ENCODE measurements around the gene PSMD11.

PSMD11 gene

DNA sequence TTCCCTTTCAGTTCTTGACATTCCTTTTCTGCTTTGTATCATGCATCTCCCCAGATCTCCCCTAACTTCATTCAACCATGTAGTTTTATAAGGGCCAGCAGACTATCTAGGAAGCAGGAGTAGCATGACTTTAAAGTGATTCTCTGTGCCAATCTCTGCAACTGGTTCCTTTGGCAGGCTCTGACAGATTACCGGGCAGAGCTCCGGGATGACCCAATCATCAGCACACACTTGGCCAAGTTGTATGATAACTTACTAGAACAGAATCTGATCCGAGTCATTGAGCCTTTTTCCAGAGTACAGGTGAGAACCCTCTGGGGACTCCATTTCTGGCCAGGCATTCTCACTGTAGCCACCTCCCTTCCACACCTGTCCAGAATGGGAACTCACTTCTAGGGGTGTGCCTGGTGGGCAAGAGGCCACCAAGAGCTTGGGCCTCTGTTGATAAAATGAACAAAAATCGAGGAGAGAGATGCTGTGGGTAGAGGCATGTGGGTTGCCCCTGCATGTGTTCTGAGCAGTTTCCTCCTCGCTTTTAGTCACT lies 34.8 kb downstream of the PSMD11 start:
- ATAC-seq (ENCODE audit: low read depth): no peak
- Mint-ChIP-seq H3K27ac (peak overlapping the region; percentile 14), H3K27me3 (no peaks in the 10 kb centered on the region), H3K9me3 (no peaks in the 10 kb centered on the region), H3K4me1 (peaks cover 1% of the 10 kb centered on the region), H3K4me3 (no peak overlapping the region), H3K36me3 (peaks cover 38% of the 10 kb centered on the region)
- DNase-seq (ENCODE audit: low spot score in 2 of 2): no peak

DNA sequence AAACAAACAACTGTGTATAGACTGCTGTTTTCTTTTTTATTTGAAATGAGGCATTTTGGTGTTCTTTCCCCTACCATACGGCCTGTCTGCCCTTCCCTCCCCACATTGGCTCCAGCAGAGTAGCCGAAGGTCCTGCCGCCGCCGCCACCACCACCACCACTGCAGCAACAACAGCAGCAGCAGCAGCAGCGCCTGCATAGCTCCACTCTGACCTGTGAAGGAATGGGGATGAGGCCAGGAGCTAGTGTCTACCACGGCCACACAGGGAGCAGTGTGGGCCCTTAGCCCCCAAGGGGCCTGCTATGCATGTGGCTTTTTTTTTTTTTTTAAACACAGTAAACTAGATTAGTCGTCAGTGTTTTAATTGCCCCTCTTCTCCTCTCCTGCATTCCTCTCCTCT lies 36.9 kb downstream of the PSMD11 start:
- Mint-ChIP-seq H3K36me3 (peaks cover 29% of the 10 kb centered on the region), H3K4me1 (peaks cover 3% of the 10 kb centered on the region), H3K4me3 (no peak overlapping the region), H3K27ac (peak overlapping the region; percentile 32), H3K27me3 (no peaks in the 10 kb centered on the region), H3K9me3 (no peaks in the 10 kb centered on the region)
- ATAC-seq (ENCODE audit: low read depth) (no peak), DNase-seq (ENCODE audit: low spot score in 2 of 2) (no peak)

DNA sequence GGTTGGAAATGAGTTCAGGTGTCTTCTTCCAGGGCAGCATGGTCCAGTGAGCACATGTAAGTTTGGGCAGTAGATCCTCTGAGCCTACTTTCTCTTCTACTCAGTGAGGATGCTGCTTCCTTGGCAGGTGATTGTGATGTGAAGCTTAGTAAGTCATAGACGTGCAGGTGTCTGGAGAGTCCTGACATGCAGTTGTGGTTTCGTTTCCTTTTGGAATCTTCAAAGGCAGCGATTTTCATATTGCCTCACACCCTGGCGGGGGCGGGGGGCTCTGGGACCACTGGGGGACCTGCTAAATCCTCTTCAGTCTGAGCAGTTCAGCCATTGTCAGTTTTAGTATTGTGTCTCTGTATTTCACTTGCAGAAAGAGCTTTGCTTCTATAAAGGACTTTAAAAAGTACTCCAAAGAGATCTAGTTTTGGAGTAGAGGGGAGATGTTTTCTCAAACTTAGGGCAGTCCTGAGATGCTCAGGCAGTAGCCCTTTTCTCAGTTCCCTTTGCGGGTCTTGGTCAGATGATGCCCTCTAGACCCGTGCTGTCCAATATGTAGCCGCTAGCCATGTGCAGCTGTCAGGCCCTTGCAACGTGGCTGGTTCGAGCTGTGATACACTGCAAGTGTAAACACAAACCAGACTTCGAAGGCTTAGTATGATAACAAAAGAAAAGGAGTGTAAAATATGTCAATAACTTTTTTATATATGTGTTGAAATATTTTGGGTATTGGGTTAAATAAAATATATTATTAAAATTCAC lies 38.4 kb downstream of the PSMD11 start:
- Mint-ChIP-seq H3K27ac (peak overlapping the region; percentile 29), H3K4me3 (no peak overlapping the region), H3K36me3 (peaks cover 21% of the 10 kb centered on the region), H3K9me3 (no peaks in the 10 kb centered on the region), H3K4me1 (peaks cover 5% of the 10 kb centered on the region), H3K27me3 (no peaks in the 10 kb centered on the region)
- no peak for DNase-seq (ENCODE audit: low spot score in 2 of 2)
- ATAC-seq (ENCODE audit: low read depth): no peak

DNA sequence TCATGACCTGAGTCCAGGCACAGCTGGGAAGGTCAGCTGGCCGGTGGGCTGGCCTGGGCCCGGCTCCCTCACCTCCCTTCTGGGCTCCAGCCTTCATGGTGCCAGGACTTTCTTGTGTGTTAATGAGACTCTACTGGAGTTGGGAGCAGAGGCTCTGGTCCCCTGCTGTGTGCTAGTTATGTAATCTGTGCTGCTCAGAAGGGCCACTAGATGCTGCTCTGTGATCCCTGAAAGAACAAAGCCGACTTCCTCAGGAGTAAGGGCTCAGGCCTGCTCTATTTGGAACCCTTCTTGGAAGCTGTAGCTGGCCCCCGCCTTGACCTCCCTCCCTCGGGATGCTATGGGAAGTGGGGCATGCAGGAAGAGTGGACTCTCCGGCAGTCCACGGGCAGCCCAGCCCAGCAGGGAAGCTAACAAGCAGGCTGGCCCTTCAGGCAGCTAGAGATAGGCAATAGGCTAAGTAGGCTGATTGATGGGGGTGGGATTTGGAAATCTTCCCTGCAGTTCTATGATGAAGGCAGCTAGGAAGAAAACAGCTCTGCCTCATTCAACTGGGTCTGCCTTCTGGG lies 39.2 kb downstream of the PSMD11 start:
- Mint-ChIP-seq H3K4me1 (peaks cover 12% of the 10 kb centered on the region), H3K36me3 (peaks cover 16% of the 10 kb centered on the region), H3K27me3 (no peaks in the 10 kb centered on the region), H3K27ac (peak overlapping the region; percentile 69), H3K4me3 (no peak overlapping the region), H3K9me3 (no peaks in the 10 kb centered on the region)
- DNase-seq (ENCODE audit: low spot score in 2 of 2) (peak in 1 of 2 donors; percentile 37), ATAC-seq (ENCODE audit: low read depth) (peak; percentile 32)

DNA sequence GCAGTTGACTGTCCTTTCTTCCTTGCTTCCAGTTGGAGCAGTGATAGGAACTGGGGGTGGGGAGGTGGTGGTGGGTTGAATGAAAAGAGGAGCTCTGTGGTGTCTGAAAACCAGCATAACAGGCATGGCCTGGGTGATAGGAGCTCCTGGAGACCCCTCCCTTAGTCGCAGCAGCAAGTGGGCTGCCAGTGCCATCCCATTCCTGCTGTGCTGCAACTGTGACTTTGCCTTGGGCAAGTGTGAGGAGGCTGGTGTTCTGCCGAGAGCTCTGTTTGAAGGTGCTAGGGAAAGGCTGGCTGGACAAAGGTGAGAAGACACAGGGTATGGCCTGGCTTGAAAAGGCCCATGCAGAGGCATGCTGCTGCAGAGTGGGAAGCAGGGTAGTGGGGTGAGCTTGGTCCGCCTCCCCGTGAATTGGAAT lies 39.7 kb downstream of the PSMD11 start:
- Mint-ChIP-seq H3K27me3 (no peaks in the 10 kb centered on the region), H3K36me3 (peaks cover 16% of the 10 kb centered on the region), H3K4me3 (peak overlapping the region; percentile 22), H3K4me1 (peaks cover 17% of the 10 kb centered on the region), H3K9me3 (no peaks in the 10 kb centered on the region), H3K27ac (peak overlapping the region; percentile 69)
- DNase-seq (ENCODE audit: low spot score in 2 of 2) (no peak), ATAC-seq (ENCODE audit: low read depth) (no peak)

DNA sequence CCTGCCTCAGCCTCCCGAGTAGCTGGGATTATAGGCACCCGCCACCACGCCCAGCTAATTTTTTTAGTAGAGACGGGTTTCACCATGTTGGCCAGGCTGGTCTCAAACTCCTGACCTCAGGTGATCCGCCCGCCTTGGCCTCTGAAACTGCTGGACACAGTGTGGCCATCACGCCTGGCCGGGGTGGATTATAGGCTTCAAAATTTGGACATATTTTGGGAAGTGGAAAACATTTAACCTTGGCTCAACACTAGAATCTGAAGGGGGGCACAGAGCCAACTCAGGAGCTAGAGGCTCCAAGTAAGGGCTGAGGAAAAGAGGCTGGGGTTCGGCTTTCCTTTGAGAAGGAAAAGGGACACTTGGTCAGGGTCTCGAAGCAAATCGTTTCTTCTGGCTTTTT lies 40.3 kb downstream of the PSMD11 start:
- DNase-seq (ENCODE audit: low spot score in 2 of 2) (no peak), ATAC-seq (ENCODE audit: low read depth) (no peak)
- H3K4me3 Mint-ChIP-seq: peak overlapping the region; percentile 49
- no peaks in the 10 kb centered on the region for H3K27me3 Mint-ChIP-seq
- H3K27ac Mint-ChIP-seq: no peak overlapping the region
- H3K9me3 Mint-ChIP-seq: no peaks in the 10 kb centered on the region
- H3K4me1 Mint-ChIP-seq: peaks cover 21% of the 10 kb centered on the region
- H3K36me3 Mint-ChIP-seq: peaks cover 11% of the 10 kb centered on the region

DNA sequence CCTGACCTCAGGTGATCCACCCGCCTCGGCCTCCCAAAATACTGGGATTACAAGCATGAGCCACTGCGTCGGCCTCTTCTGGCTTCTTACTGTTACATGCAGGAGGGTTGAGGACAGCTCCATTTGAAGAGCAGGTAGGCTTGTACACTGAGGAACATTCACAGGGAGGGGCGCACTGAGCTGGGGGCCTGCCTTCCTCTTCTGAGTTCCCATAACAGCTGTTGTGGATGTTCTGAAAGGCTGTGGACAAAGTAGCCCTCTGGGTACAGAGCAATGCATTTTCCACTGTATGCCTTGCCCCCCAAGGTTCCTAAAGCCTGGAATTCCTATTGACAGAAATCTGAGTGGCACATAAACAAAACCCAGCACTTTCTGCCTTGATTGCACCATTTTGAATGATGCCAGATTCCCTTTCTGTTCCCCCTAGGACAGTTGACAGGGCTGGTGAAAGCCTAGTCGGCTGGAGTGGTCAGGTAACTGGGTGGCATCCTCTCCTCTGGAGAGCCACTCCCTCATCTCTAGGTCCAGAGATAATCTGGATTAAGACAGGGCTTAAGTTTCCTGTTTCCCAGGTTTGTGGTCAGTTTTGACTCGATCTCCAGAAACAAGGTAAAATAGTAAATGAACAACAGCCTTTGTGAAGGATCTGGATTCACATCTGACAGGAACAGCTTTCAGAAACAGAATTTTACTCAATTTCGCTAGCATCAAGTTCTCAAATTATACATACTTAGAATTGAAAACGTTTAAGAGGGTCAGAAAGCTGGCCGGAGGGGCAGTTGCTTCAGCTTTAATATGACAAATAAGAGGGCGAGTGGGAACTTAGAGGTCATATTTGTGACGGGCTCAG lies 41.2 kb downstream of the PSMD11 start:
- Mint-ChIP-seq H3K27ac (peak overlapping the region; percentile 69), H3K36me3 (peaks cover 7% of the 10 kb centered on the region), H3K4me1 (peaks cover 23% of the 10 kb centered on the region), H3K4me3 (peak overlapping the region; percentile 76), H3K9me3 (no peaks in the 10 kb centered on the region), H3K27me3 (no peaks in the 10 kb centered on the region)
- DNase-seq (ENCODE audit: low spot score in 2 of 2) (no peak), ATAC-seq (ENCODE audit: low read depth) (no peak)

DNA sequence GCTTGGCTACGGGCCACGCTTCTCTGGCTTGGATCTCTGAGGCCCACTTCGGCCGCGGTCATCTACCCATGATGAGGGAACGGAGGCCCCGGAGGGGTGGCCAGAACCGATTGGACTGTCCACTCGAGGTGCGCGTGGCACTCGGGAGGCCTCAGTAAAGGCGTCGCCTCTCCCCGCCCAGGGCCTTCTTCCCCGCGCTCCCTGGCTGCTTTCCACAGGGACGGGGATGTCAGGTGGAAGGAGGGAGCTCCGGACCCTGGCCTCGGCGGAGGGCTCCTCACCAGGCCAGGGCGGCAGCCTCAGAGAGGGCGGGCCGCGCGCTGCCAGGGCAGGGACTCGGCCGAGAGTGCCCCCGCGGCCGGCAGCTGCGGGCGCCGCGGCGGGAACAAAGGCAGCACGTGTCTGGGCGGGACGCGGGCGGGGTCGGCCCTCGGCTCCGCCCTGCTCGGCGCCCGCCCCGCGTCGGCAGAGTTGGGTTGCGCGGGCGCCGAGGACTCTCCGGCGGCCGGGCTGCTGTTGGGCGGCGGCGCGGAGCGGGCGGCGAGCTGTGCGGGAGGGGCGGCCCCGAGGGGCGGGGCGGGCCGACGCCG lies 41.9 kb downstream of the PSMD11 start:
- Mint-ChIP-seq H3K4me3 (peak overlapping the region; percentile 76), H3K27me3 (no peaks in the 10 kb centered on the region), H3K36me3 (peaks cover 7% of the 10 kb centered on the region), H3K27ac (peak overlapping the region; percentile 69), H3K4me1 (peaks cover 27% of the 10 kb centered on the region), H3K9me3 (no peaks in the 10 kb centered on the region)
- DNase-seq (ENCODE audit: low spot score in 2 of 2) (peak; percentile 59 to 76), ATAC-seq (ENCODE audit: low read depth) (peak; percentile 75)

DNA sequence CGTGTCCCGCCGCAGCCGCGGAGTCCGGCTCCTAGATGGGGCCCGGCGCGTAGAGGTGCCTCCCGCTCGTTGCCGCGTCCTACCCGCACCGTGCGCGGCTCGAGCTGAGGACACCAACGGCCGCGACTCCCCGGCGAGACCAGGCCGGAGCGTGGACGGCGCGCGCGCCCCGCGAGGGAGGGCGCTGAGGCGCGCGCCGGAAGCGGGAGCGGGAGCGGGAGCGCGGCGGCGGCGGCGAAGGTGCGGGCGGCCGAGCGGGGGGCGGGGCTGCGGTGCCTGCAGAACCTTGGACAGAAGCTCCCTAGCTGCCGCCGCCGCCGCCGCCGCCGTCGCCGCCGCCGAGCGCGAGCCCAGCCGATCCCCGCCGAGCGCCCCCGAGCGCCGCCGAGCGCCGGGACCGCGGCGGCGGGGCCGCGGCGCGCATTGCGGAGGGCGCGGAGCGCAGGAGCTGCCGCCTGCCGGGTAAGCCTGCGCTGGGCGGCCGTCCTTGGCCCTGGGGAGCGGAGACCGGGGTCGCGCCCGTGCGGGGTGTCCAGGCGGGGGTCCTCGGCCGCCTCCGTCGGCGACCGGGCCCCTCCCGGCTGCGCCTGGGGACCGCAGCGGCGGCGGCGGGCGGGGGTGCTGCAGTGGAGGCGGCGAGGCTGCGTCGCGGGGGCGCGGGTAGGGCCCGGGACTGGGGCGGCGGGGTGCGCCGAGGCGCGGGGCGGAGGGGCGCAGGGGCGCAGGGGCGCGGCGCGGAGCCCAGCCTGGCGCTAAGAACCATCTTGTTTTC lies 42.6 kb downstream of the PSMD11 start, which contains the start of gene CDK5R1:
Gene CDK5R1, plus strand, starts transcription at position 293 of the 772 bp plus-strand sequence. CDS start 628 bp downstream, outside the sequence.
- H3K9me3 Mint-ChIP-seq: no peaks in the 10 kb centered on the region
- peak within 1 kb of the TSS; percentile 94 for H3K4me3 Mint-ChIP-seq
- DNase-seq (ENCODE audit: low spot score in 2 of 2): peak; percentile 70 to 79
- ATAC-seq (ENCODE audit: low read depth): peak; percentile 73
- peak within 1 kb of the TSS; percentile 84 for H3K27ac Mint-ChIP-seq
- peaks cover 33% of the 10 kb centered on the region for H3K4me1 Mint-ChIP-seq
- no peaks in the 10 kb centered on the region for H3K27me3 Mint-ChIP-seq
- peaks cover 2% of the 10 kb centered on the region for H3K36me3 Mint-ChIP-seq

DNA sequence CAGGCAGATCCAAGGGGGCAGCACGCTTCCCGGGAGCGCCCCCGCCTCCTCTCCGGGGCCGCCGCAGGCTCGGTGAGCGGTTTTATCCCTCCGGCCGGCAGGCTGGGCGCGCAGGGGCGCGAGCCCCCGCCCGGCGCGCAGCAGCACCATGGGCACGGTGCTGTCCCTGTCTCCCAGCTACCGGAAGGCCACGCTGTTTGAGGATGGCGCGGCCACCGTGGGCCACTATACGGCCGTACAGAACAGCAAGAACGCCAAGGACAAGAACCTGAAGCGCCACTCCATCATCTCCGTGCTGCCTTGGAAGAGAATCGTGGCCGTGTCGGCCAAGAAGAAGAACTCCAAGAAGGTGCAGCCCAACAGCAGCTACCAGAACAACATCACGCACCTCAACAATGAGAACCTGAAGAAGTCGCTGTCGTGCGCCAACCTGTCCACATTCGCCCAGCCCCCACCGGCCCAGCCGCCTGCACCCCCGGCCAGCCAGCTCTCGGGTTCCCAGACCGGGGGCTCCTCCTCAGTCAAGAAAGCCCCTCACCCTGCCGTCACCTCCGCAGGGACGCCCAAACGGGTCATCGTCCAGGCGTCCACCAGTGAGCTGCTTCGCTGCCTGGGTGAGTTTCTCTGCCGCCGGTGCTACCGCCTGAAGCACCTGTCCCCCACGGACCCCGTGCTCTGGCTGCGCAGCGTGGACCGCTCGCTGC lies 43.3 kb downstream of the PSMD11 start:
- peak; percentile 8 for ATAC-seq (ENCODE audit: low read depth)
- DNase-seq (ENCODE audit: low spot score in 2 of 2): no peak
- Mint-ChIP-seq H3K4me1 (peaks cover 39% of the 10 kb centered on the region), H3K36me3 (no peaks in the 10 kb centered on the region), H3K4me3 (peak overlapping the region; percentile 94), H3K27me3 (no peaks in the 10 kb centered on the region), H3K27ac (peak overlapping the region; percentile 84), H3K9me3 (no peaks in the 10 kb centered on the region)

DNA sequence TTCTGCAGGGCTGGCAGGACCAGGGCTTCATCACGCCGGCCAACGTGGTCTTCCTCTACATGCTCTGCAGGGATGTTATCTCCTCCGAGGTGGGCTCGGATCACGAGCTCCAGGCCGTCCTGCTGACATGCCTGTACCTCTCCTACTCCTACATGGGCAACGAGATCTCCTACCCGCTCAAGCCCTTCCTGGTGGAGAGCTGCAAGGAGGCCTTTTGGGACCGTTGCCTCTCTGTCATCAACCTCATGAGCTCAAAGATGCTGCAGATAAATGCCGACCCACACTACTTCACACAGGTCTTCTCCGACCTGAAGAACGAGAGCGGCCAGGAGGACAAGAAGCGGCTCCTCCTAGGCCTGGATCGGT lies 43.9 kb downstream of the PSMD11 start:
- DNase-seq (ENCODE audit: low spot score in 2 of 2): no peak
- Mint-ChIP-seq H3K4me3 (peak overlapping the region; percentile 94), H3K9me3 (no peaks in the 10 kb centered on the region), H3K4me1 (peaks cover 45% of the 10 kb centered on the region), H3K36me3 (no peaks in the 10 kb centered on the region), H3K27ac (peak overlapping the region; percentile 84), H3K27me3 (no peaks in the 10 kb centered on the region)
- no peak for ATAC-seq (ENCODE audit: low read depth)

DNA sequence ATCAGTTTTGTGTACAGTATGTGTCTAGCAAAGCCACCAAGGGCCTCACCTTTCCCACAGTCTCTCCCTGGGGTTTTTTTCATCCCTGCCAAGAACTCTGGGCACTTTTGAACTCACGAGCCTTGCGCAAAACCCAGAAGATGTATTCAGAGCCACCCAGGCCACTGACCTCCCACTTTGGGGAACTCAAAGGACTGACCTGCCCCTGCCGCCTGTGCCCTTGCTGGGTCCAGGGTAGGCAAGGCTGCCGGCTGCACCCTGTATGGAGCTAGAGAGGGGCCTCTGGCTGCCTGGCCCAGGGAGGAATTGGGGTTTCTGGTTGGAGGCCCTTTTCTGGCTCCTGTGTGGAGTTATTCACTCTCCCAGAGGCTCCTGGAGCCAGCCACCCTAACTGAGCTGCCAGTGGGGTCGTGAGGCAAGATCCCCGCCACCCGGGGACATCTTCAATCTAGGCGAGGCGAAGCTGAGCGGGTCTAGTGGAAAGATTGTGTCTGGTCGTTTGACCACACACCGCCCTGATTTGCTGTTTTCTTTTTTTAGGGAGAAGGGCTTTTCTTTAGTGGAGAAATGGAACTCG lies 44.4 kb downstream of the PSMD11 start:
- Mint-ChIP-seq H3K9me3 (no peaks in the 10 kb centered on the region), H3K36me3 (no peaks in the 10 kb centered on the region), H3K27ac (peak overlapping the region; percentile 84), H3K27me3 (no peaks in the 10 kb centered on the region), H3K4me1 (peaks cover 49% of the 10 kb centered on the region), H3K4me3 (peak overlapping the region; percentile 94)
- no peak for DNase-seq (ENCODE audit: low spot score in 2 of 2)
- ATAC-seq (ENCODE audit: low read depth): no peak

Data from memory B cell (primary cell).